Suppressor macrophage (primary cell): ENCODE measurements around the gene ZCCHC2.
A peak's percentile ranks its signal among the peaks of the same experiment; 100 is the strongest.

Experiments
- DNase-seq, 4 experiments: peaks; one replicate each; pipeline ENCODE4 v3.0.0-alpha.2; 2020 to 2022

ZCCHC2 gene

DNA sequence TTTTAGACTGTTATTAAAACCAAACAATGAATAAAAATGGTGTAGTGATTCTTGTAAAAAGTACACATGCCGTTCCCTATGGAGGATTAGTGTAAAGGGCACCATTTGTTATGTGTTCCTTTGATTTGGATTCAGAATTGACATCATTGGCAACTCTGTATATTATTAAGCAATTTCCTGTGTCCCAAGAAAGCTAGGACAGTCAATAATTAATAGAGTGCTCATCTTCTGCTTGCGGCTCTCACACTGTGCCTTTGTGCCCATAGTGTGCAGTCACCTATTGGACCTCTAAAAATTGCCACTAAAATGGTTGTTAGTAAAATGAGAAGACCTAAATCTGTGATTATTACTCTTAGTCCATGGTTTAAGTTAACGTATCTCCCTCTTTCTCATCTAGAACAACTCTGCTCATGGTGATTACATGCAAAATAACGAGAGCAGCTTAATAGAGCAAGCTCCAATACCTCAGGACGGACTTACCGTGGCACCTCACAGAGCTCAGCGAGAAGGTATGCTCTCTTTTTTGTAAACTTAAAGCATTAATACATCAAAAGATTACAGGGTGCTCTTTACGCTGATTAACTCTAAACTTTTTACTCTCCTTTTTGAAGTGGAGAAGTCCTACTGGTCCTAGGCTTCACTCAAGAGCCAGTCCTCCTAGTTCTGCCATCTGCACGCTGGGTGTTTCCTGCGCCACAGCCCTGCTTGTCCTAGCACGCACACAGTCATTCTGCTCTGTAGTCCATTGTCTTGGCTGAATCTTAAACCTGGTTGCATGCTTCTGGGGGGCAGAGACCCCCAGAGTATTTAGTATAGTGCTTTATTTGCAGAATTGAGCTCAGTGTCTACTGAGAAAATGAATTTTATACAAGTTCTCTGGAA lies 16.7 kb downstream of the ZCCHC2 start:
- DNase-seq = no peak

GRCh38 chr18:62543021-62543420 lies 20.2 kb downstream of the ZCCHC2 start:
- DNase-seq = no peak

DNA sequence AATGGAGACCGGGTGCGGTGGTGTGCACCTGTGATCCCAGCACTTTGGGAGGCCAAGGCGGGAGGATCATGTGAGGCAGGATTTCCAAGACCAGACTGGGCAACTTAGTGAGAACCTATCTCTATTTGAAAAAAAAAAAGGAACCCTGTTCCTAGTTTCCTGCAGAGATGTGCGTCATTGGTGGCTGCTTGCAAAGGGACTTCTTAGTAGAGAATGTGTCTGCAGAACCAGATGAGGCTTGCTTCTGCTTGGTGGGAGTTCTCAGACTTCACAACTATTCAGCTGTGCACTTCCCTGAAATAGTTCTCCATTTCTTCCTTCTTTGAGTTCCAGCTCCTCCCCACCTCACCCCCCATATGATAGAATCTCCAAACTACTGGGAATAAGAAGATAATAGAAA lies 22.3 kb downstream of the ZCCHC2 start:
- peak; percentile 71 to 90 (median 84) for DNase-seq

- DNase-seq = no peak
Observed at GRCh38 chr18:62549755-62550154, 26.9 kb downstream of the ZCCHC2 start.

- no peak for DNase-seq
Observed at GRCh38 chr18:62550746-62551145, 27.9 kb downstream of the ZCCHC2 start.

- DNase-seq = no peak
Observed at GRCh38 chr18:62551972-62552513, 29.2 kb downstream of the ZCCHC2 start.

- DNase-seq = peak in 2 of 4 experiments; percentile 62 to 67
Observed at GRCh38 chr18:62554061-62554815, 31.4 kb downstream of the ZCCHC2 start.

- DNase-seq = peak in 2 of 4 experiments; percentile 34 to 40
Observed at GRCh38 chr18:62555135-62555534, 32.3 kb downstream of the ZCCHC2 start.

DNA sequence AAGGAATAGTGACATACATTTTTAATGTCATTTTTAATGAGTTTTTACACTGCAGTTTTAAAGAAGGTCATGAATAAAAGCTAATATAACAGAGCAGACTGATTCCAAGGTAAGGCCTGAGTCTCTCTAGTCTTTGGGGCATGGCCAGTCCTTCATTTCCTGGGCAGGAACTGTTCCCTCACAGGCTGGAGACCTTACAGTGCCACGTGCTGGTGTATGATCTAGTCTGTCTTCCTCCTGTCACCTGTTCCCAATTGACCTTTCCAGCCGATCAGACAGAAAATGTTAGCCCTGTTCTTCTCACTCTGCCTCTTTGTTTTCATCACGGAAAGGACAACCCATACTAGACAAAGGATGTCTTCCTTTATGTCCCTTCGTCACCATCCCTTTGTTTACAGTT lies 33.6 kb downstream of the ZCCHC2 start:
- no peak for DNase-seq

DNA sequence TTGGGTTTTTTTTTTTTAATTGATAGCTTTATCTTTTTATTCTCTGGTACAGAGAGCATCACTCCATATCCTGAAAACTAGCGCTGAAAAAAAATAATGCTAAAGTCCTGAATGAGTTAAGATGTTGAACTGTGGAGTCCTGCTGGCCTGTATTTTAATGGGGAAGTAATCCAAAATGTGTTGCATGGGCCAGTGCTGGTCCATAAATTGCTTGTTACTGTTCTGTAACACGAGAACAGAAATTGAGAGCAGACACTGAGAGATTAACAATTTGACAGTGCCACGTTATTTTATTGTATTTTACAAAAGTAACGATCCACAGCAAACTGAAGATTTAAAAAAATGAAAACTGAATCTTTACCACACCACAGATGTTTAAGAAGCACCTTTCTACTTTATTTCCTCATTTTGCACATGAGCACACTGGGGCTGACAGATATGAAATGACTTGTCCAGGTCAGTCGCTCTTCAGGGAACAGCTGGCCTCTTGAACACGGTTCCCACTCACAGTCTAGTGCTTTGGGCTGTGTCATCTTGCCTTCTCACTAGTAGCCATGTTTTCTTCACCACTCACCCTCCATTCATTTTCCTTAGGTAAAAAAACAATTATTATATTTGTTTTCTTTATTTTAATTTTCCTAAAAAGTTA lies 35.3 kb downstream of the ZCCHC2 start:
- DNase-seq = no peak

DNA sequence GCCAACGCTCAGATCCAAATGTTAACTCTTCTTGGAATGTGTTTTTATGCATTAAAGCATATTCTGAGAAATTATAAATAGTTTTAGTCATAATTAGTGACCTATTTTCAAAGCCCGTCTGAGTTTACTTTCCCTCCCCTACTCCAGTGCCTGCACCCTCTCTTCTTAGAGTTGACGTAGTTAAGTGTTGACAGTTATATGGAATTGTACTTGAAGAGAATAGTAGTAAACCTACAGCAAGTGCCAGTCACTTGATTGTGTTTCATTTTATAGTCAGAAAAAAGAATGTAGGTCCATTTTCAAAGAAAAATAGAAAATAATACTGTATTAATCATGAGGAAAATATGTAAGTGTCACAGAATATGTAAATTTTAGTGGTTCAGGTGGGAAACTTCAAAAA lies 41.2 kb downstream of the ZCCHC2 start:
- DNase-seq = no peak

DNA sequence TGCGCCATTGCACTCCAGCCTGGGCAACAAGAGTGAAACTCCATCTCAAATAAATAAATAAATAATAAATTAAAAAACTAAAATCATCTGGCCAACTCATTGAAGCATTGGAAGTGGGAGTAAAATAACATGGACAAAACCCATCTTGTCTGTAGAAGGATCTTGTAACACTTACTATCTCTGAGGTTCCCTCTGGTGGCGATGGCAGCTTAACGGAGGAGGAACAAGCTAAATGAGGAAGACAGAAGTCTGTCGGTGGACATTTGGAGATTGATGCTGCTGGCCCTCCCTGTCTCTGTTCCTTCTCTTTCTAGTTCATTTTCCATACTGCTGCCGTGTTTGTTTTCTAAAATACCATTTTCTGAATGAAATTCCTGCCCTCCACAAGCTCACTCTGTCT lies 43.4 kb downstream of the ZCCHC2 start:
- peak; percentile 77 to 90 (median 84) for DNase-seq

GRCh38 chr18:62566818-62567217 lies 44.0 kb downstream of the ZCCHC2 start:
- no peak for DNase-seq

GRCh38 chr18:62569081-62569655 lies 46.3 kb downstream of the ZCCHC2 start:
- no peak for DNase-seq

DNA sequence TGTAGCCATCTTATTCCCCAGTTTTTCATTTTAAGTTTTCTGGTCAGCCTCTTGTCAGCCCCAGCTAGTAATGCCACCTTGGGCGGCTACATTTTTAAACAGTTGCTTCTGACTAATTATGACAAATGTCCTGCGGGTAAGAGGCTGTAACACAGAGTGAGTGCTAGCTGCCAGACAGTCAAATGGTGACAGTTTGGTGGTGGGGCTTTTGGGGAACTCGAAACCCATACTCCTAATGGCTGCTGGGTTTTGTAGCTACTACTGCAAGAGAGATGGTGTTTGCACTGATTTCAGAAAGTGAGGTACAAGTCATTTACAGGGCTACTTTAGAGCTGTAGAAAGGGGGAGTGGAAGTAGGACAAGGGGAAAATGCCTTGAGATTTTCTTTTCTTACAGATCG lies 48.2 kb downstream of the ZCCHC2 start:
- no peak for DNase-seq

DNA sequence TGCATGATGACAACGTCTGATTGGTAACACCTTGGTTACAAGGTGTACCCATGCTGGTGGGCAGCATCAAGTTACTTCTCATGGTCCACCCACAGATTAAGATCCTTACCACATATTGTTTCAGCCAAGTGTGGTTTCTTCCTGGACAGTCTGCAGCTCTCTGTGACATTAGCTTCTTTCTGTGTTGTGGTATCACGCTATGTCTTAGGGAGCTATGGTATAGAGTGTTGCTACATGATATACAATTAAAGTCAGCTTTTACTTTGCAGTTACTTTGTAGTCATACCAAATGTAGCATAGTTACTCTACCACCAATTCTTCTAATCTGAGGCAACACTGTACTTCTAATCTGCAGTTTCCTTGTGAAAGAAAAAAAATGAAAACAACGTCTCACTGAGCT lies 48.8 kb downstream of the ZCCHC2 start:
- DNase-seq = no peak

DNA sequence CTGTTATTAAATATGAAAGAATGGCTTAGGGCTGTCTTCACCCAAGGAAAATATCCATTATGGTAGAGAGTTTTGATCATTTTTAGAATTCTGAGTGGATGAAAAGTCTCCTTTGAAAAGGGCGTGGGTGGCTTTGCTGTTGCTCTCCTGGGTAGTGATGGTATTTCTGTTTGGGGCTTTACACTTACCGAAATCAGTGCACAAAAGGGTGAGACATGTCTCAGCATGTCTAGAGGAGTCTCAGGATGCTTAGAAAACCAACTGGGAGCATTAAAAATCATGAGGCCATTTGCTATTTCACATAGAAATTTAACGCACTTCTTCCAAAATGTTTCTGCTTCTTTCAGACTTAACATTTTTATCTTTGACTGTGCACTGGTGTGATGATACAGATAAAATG lies 49.6 kb downstream of the ZCCHC2 start:
- DNase-seq = no peak

- DNase-seq = no peak
Observed at GRCh38 chr18:62574776-62575175, 52.0 kb downstream of the ZCCHC2 start.

GRCh38 chr18:62576271-62576670 lies 53.4 kb downstream of the ZCCHC2 start:
- no peak for DNase-seq

GRCh38 chr18:62576845-62577512 lies 54.2 kb downstream of the ZCCHC2 start:
- DNase-seq = peak; percentile 50 to 81 (median 70)

GRCh38 chr18:62577765-62578164 lies 54.9 kb downstream of the ZCCHC2 start:
- DNase-seq = no peak

DNA sequence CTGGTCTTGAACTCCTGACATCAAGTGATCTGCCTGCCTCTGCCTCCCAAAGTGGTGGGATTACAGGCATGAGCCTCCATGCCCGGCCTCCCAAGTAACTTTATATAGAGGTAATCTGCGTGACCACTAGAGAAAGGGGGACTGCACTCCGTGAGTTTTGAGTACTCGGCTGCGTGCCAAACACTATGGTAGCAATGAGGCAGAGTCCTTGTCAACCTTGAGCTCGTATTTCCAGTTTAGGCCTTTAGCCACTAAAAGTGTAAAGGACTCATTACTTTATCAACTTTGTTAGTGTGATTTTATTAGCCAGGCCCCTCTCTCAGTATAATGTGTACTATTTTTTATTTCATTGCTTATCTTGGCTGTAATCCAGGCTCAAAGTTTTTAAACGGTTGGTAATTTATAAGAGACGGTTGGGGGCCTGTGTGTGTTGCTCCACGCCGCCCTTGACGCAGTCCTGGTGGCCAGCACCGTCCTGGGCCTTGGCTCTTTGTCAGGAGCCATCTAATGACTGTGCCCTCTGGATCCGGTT lies 56.2 kb downstream of the ZCCHC2 start:
- DNase-seq = no peak
